Endodermal cell (in vitro differentiated cells): ENCODE results near the gene MT1M. TPM values are rescaled to one million over a fixed set of nuclear protein-coding genes. Genes with fewer than 3 reads are reported as not detected.
A peak's percentile ranks its signal among the peaks of the same experiment; 100 is the strongest.

Source experiments
- DNase-seq: peaks from one replicate; pipeline ENCODE4 v3.0.0-alpha.2; 2017
- H3K27ac ChIP-seq: 2 replicates; pipeline ENCODE4 v1.5.1; 2013; ENCODE audit warnings: mild to moderate bottlenecking, low read depth, low read length, moderate library complexity
- H3K27me3 ChIP-seq: 2 replicates; pipeline ENCODE4 v1.6.1; 2013; ENCODE audit warnings: mild to moderate bottlenecking, low read length, moderate library complexity; ENCODE audit not compliant: insufficient read depth, control insufficient read depth, poor library complexity, severe bottlenecking
- H3K36me3 ChIP-seq: 2 replicates; pipeline ENCODE4 v1.7.0; 2013; ENCODE audit warnings: mild to moderate bottlenecking, low read length, moderate library complexity; ENCODE audit not compliant: control insufficient read depth, insufficient read depth
- H3K4me1 ChIP-seq: one replicate; pipeline ENCODE4 v1.7.0; 2013; ENCODE audit warnings: low read length; ENCODE audit not compliant: control insufficient read depth, insufficient read depth
- H3K4me3 ChIP-seq: 2 replicates; pipeline ENCODE4 v1.5.1; 2013; ENCODE audit warnings: mild to moderate bottlenecking, low read length, moderate library complexity
- H3K9ac ChIP-seq: 2 replicates; pipeline ENCODE4 v1.6.1; 2013; ENCODE audit warnings: mild to moderate bottlenecking, low read length, moderate library complexity; ENCODE audit not compliant: poor library complexity, severe bottlenecking; ENCODE audit errors: extremely low read depth
- H3K9me3 ChIP-seq: 2 replicates; pipeline ENCODE4 v1.6.1; 2013; ENCODE audit warnings: mild to moderate bottlenecking, low read length, moderate library complexity; ENCODE audit not compliant: control insufficient read depth
- H3K27ac Mint-ChIP-seq: 2 replicates; pipeline ENCODE4 v1.8.0; 2020; ENCODE audit warnings: mixed read lengths
- H3K27me3 Mint-ChIP-seq: 2 replicates; pipeline ENCODE4 v1.8.0; 2021; ENCODE audit warnings: mild to moderate bottlenecking, mixed read lengths; ENCODE audit not compliant: insufficient read depth
- H3K36me3 Mint-ChIP-seq: 2 replicates; pipeline ENCODE4 v1.8.0; 2020; ENCODE audit warnings: low read depth, mixed read lengths
- H3K4me1 Mint-ChIP-seq: 2 replicates; pipeline ENCODE4 v1.8.0; 2020; ENCODE audit warnings: mixed read lengths
- H3K4me3 Mint-ChIP-seq: 2 replicates; pipeline ENCODE4 v1.8.0; 2020; ENCODE audit warnings: mild to moderate bottlenecking, moderate library complexity, mixed read lengths
- H3K9me3 Mint-ChIP-seq: 2 replicates; pipeline ENCODE4 v1.8.0; 2020; ENCODE audit warnings: mild to moderate bottlenecking, mixed read lengths
- CTCF ChIP-seq: fragments of 200-600 bp; sonication (generic); conservative IDR thresholded peaks from 2 replicates; pipeline ENCODE4 v1.5.0; 2021; ENCODE audit warnings: antibody characterized with exemption, mild to moderate bottlenecking
- WGBS, 2 experiments: methylation state at CpG; one replicate each; pipeline versions ENCODE4 v1.1.5 to v1.1.7; 2013; ENCODE audit warnings: missing lambda C conversion rate in 2 of 2, mixed read lengths in 1 of 2; ENCODE audit not compliant: insufficient coverage in 1 of 2, insufficient read length in 1 of 2; 5-methylcytosine and 5-hydroxymethylcytosine counted together
- total RNA-seq, 2 donors: library from RNA; stranded (reverse); fragmentation: NEBNext Ultra II Directional in 1 of 2; extraction: Animal tissue kit (Norgen Biotek cat#: 25700) in 1 of 2; gene quantifications; 2 replicates in 1 of 2; 3 replicates in 1 of 2; pipeline ENCODE4 v1.2.1, GENCODE V29; 2021

Gene MT1M
- total RNA-seq, 2 donors from 2014 or later: not detected

- H3K27me3 ChIP-seq: peaks cover 84% of the 10 kb centered on the region
- Mint-ChIP-seq H3K4me1 (peaks cover 18% of the 10 kb centered on the region), H3K4me3 (no peak overlapping the region), H3K36me3 (no peaks in the 10 kb centered on the region), H3K27ac (no peak overlapping the region), H3K27me3 (peaks cover 55% of the 10 kb centered on the region), H3K9me3 (no peaks in the 10 kb centered on the region)
- no peak overlapping the region for H3K27ac ChIP-seq
- H3K36me3 ChIP-seq: no peaks in the 10 kb centered on the region
- no peak overlapping the region for H3K9ac ChIP-seq
- no peaks in the 10 kb centered on the region for H3K4me1 ChIP-seq
- no peak for DNase-seq
- 89 to 100% methylated on average over 6 of the region's 6 CpGs for WGBS, 2 experiments
- TF ChIP-seq CTCF: no peak
- no peaks in the 10 kb centered on the region for H3K9me3 ChIP-seq
- no peak overlapping the region for H3K4me3 ChIP-seq
These were observed 47.4 kb downstream of the MT1M start for GRCh38 chr16:56679818-56680217.

- Mint-ChIP-seq H3K9me3 (peaks cover 8% of the 10 kb centered on the region), H3K27me3 (peaks cover 38% of the 10 kb centered on the region), H3K4me1 (peaks cover 4% of the 10 kb centered on the region), H3K36me3 (no peaks in the 10 kb centered on the region), H3K27ac (no peak within 1 kb of the TSS), H3K4me3 (peak within 1 kb of the TSS; percentile 71)
- no peak for TF ChIP-seq CTCF
- peak; percentile 92 for DNase-seq
- no peaks in the 10 kb centered on the region for H3K9me3 ChIP-seq
- peaks cover 61% of the 10 kb centered on the region for H3K27me3 ChIP-seq
- 1 to 3% methylated on average over 28 to 49 of the region's 49 CpGs for WGBS, 2 experiments
- peak within 1 kb of the TSS; percentile 42 for H3K9ac ChIP-seq
- peak within 1 kb of the TSS; percentile 82 for H3K4me3 ChIP-seq
- H3K4me1 ChIP-seq: no peaks in the 10 kb centered on the region
- H3K27ac ChIP-seq: no peak within 1 kb of the TSS
- no peaks in the 10 kb centered on the region for H3K36me3 ChIP-seq
These were observed 49.7 kb downstream of the MT1M start, which contains the start of gene MT1X for GRCh38 chr16:56681939-56682702. TSS of gene MT1X (plus strand) at chr16:56682470. CDS start at chr16:56682541, 71 bp downstream.

GRCh38 chr16:56682703-56683397 lies 50.4 kb downstream of the MT1M start:
- TF ChIP-seq CTCF: no peak
- peak overlapping the region; percentile 42 for H3K9ac ChIP-seq
- Mint-ChIP-seq H3K4me1 (peaks cover 4% of the 10 kb centered on the region), H3K4me3 (peak overlapping the region; percentile 71), H3K27me3 (peaks cover 34% of the 10 kb centered on the region), H3K36me3 (no peaks in the 10 kb centered on the region), H3K9me3 (peaks cover 12% of the 10 kb centered on the region), H3K27ac (no peak overlapping the region)
- DNase-seq: peak; percentile 65
- H3K4me3 ChIP-seq: peak overlapping the region; percentile 82
- no peaks in the 10 kb centered on the region for H3K36me3 ChIP-seq
- WGBS, 2 experiments: 36 to 80% methylated on average over 2 to 8 of the region's 8 CpGs
- no peak overlapping the region for H3K27ac ChIP-seq
- H3K27me3 ChIP-seq: peaks cover 54% of the 10 kb centered on the region
- no peaks in the 10 kb centered on the region for H3K9me3 ChIP-seq
- no peaks in the 10 kb centered on the region for H3K4me1 ChIP-seq

Other genes with a start within 250 kb of the MT1M start
- 10 to 100 TPM; 77.0 to 81.6 TPM for gene AMFR, start 207.1 kb upstream of the MT1M start, total RNA-seq
- gene NUDT21, start 181.3 kb upstream of the MT1M start, total RNA-seq: 100 to 1,000 TPM; 177 to 185 TPM
- gene OGFOD1, start 181.1 kb upstream of the MT1M start, total RNA-seq: 10 to 100 TPM; 54.3 to 55.1 TPM
- gene BBS2, start 112.6 kb upstream of the MT1M start, total RNA-seq: 10 to 100 TPM; 35.3 to 52.6 TPM
- not detected for gene MT4, start 67.6 kb upstream of the MT1M start, total RNA-seq
- not detected for gene MT3, start 43.1 kb upstream of the MT1M start, total RNA-seq
- gene MT2A, start 24.1 kb upstream of the MT1M start, total RNA-seq: 1 to 10 TPM in 1 of 2 donors, not detected in 1; 6.8 TPM
- 1 to 10 TPM in 1 of 2 donors, not detected in 1; 5.5 TPM for gene MT1E, start 6.9 kb upstream of the MT1M start, total RNA-seq
- gene MT1A, start 6.0 kb downstream of the MT1M start, total RNA-seq: not detected
- gene MT1B, start 19.2 kb downstream of the MT1M start, total RNA-seq: not detected
- gene MT1F, start 25.3 kb downstream of the MT1M start, total RNA-seq: 1 to 10 TPM in 1 of 2 donors, not detected in 1; 3.4 TPM
- gene MT1G, start 35.4 kb downstream of the MT1M start, total RNA-seq: 1 to 10 TPM in 1 of 2 donors, not detected in 1; 7.8 TPM
- gene MT1H, start 37.2 kb downstream of the MT1M start, total RNA-seq: 1 to 10 TPM in 1 of 2 donors, not detected in 1; 1.6 TPM
- gene MT1X, start 49.8 kb downstream of the MT1M start, total RNA-seq: 1 to 10 TPM; 1.5 to 8.8 TPM
- gene NUP93, start 97.5 kb downstream of the MT1M start, total RNA-seq: 100 to 1,000 TPM; 146 to 149 TPM
- gene SLC12A3, start 232.5 kb downstream of the MT1M start, total RNA-seq: not detected